ENCODE measurements around the gene SOCS3.
A peak's percentile ranks its signal among the peaks of the same experiment; 100 is the strongest.

Gene SOCS3

GRCh38 chr17:78368348-78368747 is 8.5 kb upstream of the SOCS3 start:
- no peak for DNase-seq (ENCODE audit: insufficient read length, low spot score)
- no peak for TF ChIP-seq POLR2A (IDR thresholded peaks at IDR 0.05; ENCODE audit: low read depth, low read length)
- FAIRE-seq = no peak

GRCh38 chr17:78367193-78367592 is 7.3 kb upstream of the SOCS3 start:
- DNase-seq (ENCODE audit: insufficient read length, low spot score) = no peak
- no peak for TF ChIP-seq POLR2A (IDR thresholded peaks at IDR 0.05; ENCODE audit: low read depth, low read length)
- FAIRE-seq = no peak

- no peak for TF ChIP-seq POLR2A (IDR thresholded peaks at IDR 0.05; ENCODE audit: low read depth, low read length)
- DNase-seq (ENCODE audit: insufficient read length, low spot score) (no peak), FAIRE-seq (no peak)
Measured at GRCh38 chr17:78366109-78366848, 6.4 kb upstream of the SOCS3 start.

- FAIRE-seq (no peak), DNase-seq (ENCODE audit: insufficient read length, low spot score) (no peak)
- no peak for TF ChIP-seq POLR2A (IDR thresholded peaks at IDR 0.05; ENCODE audit: low read depth, low read length)
Measured at GRCh38 chr17:78365561-78366108, 5.8 kb upstream of the SOCS3 start.

- TF ChIP-seq POLR2A (IDR thresholded peaks at IDR 0.05; ENCODE audit: low read depth, low read length) = no peak
Measured at GRCh38 chr17:78364436-78365281, 4.8 kb upstream of the SOCS3 start.

GRCh38 chr17:78362671-78363070 is 2.8 kb upstream of the SOCS3 start:
- TF ChIP-seq POLR2A (IDR thresholded peaks at IDR 0.05; ENCODE audit: low read depth, low read length) = no peak
- no peak for FAIRE-seq
- no peak for DNase-seq (ENCODE audit: insufficient read length, low spot score)

More at GRCh38 chr17:78364436-78365281, 4.8 kb upstream of the SOCS3 start:
- FAIRE-seq = no peak
- no peak for DNase-seq (ENCODE audit: insufficient read length, low spot score)

GRCh38 chr17:78362232-78362631 is 2.4 kb upstream of the SOCS3 start:
- DNase-seq (ENCODE audit: insufficient read length, low spot score) (no peak), FAIRE-seq (no peak)
- TF ChIP-seq POLR2A (IDR thresholded peaks at IDR 0.05; ENCODE audit: low read depth, low read length) = no peak

GRCh38 chr17:78361225-78361701 is 1.4 kb upstream of the SOCS3 start:
- no peak for TF ChIP-seq POLR2A (IDR thresholded peaks at IDR 0.05; ENCODE audit: low read depth, low read length)
- no peak for FAIRE-seq
- DNase-seq (ENCODE audit: insufficient read length, low spot score) = no peak

GRCh38 chr17:78360371-78361224 is 721 bp upstream of the SOCS3 start:
- DNase-seq (ENCODE audit: insufficient read length, low spot score) (peak; percentile 95), FAIRE-seq (no peak)
- TF ChIP-seq POLR2A (IDR thresholded peaks at IDR 0.05; ENCODE audit: low read depth, low read length) = no peak

- no peak for TF ChIP-seq POLR2A (IDR thresholded peaks at IDR 0.05; ENCODE audit: low read depth, low read length)
Measured at GRCh38 chr17:78359321-78359996, 418 bp downstream of the SOCS3 start.

GRCh38 chr17:78358538-78359320 is 1.1 kb downstream of the SOCS3 start:
- no peak for DNase-seq (ENCODE audit: insufficient read length, low spot score)
- no peak for TF ChIP-seq POLR2A (IDR thresholded peaks at IDR 0.05; ENCODE audit: low read depth, low read length)
- no peak for FAIRE-seq

More at GRCh38 chr17:78359321-78359996, 418 bp downstream of the SOCS3 start:
- peak; percentile 49 for DNase-seq (ENCODE audit: insufficient read length, low spot score)
- no peak for FAIRE-seq
